ENCODE data around the gene RERE. TPM values are rescaled to one million over a fixed set of nuclear protein-coding genes. Genes with fewer than 3 reads are reported as not detected.

The RERE gene
- total RNA-seq, 2 donors from 2014 or later = 207 to 322 TPM

DNA sequence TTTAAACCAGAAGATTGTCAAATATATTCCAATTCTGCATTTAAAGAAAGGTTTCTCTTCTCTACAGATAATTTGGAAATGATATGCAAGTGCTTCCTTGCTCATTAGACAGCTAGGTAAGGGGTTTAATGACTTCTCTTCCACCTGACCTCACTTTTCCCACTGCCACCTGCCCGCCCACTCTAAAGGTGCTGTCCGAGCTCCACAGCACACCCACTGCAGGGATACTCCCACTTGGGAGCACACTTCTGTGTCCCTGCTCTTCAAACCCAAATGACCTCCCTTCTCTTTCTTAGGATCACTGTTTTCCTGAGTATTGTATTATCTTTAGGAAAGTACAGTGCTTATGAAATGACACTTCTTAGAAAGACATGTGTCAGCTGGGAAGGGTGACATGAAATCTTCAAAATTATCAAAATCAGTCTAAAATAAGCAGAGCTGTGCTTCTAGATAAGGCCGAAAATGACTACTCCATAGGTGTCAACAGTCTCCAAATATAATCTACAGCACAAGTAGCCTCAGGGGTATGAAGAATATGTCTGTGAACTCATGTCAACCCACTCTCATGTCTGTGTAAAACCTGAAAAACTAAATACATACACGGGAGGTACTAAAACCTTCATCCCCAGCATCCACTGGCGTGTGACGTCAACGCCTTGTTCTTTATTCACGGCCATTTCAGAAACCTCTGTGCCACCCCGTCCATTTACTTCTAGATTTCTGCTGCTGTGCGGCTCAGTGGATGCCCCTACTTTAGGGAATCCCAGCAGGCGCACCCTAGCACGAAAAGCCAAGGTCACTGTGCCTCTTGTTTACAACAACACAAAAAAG is 428.5 kb downstream of the RERE start:
- WGBS = 91% methylated on average over 12 of the region's 12 CpGs
- DNase-seq (ENCODE audit: low spot score) = no peak
- intact Hi-C loops (cut with DNase I) = no loop called here
- no peak overlapping the region for H3K27ac ChIP-seq
- peaks cover 16% of the 10 kb centered on the region for H3K4me1 ChIP-seq (replicated peaks)
- H3K4me3 ChIP-seq = no peak overlapping the region
- TF ChIP-seq, protein P1, sequence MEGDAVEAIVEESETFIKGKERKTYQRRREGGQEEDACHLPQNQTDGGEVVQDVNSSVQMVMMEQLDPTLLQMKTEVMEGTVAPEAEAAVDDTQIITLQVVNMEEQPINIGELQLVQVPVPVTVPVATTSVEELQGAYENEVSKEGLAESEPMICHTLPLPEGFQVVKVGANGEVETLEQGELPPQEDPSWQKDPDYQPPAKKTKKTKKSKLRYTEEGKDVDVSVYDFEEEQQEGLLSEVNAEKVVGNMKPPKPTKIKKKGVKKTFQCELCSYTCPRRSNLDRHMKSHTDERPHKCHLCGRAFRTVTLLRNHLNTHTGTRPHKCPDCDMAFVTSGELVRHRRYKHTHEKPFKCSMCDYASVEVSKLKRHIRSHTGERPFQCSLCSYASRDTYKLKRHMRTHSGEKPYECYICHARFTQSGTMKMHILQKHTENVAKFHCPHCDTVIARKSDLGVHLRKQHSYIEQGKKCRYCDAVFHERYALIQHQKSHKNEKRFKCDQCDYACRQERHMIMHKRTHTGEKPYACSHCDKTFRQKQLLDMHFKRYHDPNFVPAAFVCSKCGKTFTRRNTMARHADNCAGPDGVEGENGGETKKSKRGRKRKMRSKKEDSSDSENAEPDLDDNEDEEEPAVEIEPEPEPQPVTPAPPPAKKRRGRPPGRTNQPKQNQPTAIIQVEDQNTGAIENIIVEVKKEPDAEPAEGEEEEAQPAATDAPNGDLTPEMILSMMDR (IDR thresholded peaks at IDR 0.05) = no peak
- TF ChIP-seq POLR2AphosphoS5 (IDR thresholded peaks at IDR 0.05) (no peak), POLR2A (IDR thresholded peaks at IDR 0.05) (no peak)
- H3K9me3 ChIP-seq = no peaks in the 10 kb centered on the region
- no peaks in the 10 kb centered on the region for H3K36me3 ChIP-seq
- H3K27me3 ChIP-seq (replicated peaks; ENCODE audit: insufficient read depth) = no peaks in the 10 kb centered on the region

DNA sequence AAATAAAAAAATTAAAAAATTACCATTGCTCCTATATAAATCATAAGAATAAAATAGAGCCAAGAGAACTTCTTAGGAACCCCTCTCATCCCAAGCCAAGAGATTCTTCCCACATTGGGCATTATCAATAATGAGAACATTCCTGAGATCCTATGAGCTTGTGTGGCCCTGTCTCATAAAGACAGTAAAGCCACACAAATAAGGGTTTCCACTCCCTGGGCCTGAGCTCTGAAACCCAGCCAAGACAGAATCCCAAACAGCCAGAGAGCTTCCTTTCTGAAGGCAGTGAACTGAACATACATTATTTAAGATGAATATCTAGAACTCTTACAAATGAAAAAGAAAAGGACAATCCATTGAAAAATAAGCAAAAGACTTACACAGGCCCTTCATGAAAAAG is 431.2 kb downstream of the RERE start:
- intact Hi-C loops (cut with DNase I) = no loop called here
- no peak overlapping the region for H3K4me3 ChIP-seq
- DNase-seq (ENCODE audit: low spot score) = no peak
- no peaks in the 10 kb centered on the region for H3K36me3 ChIP-seq
- TF ChIP-seq POLR2AphosphoS5 (IDR thresholded peaks at IDR 0.05) (no peak), POLR2A (IDR thresholded peaks at IDR 0.05) (no peak)
- TF ChIP-seq, protein P1 (IDR thresholded peaks at IDR 0.05) = no peak
- no peak overlapping the region for H3K27ac ChIP-seq
- H3K9me3 ChIP-seq = no peaks in the 10 kb centered on the region
- H3K4me1 ChIP-seq (replicated peaks) = peaks cover 16% of the 10 kb centered on the region
- H3K27me3 ChIP-seq (replicated peaks; ENCODE audit: insufficient read depth) = no peaks in the 10 kb centered on the region

DNA sequence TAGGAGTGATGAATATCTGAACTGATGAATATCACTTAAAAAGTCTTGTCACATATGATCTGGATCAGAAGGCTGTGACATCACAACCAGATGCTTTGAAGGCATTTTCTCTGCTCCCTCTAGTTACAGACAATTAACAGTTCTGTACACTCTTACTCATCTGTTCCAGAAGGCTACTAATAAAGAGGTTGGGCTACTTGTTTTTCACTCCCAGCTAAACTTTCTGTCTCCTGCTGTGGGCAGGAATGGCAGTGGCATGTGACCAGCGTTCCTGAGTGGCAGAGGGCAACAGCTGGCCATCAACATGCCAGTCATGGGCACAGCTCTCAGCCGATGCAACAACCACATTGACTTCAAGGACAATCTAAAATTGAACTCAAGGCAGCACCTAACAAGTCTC is 432.9 kb downstream of the RERE start:
- intact Hi-C loops (cut with DNase I) = no loop called here
- no peaks in the 10 kb centered on the region for H3K36me3 ChIP-seq
- H3K27ac ChIP-seq = no peak overlapping the region
- WGBS = 79% methylated on average over 2 of the region's 2 CpGs
- DNase-seq (ENCODE audit: low spot score) = no peak
- H3K9me3 ChIP-seq = no peaks in the 10 kb centered on the region
- H3K4me1 ChIP-seq (replicated peaks) = peaks cover 26% of the 10 kb centered on the region
- H3K27me3 ChIP-seq (replicated peaks; ENCODE audit: insufficient read depth) = no peaks in the 10 kb centered on the region
- TF ChIP-seq POLR2AphosphoS5 (IDR thresholded peaks at IDR 0.05) (no peak), POLR2A (IDR thresholded peaks at IDR 0.05) (no peak)
- TF ChIP-seq, protein P1 (IDR thresholded peaks at IDR 0.05) = no peak
- no peak overlapping the region for H3K4me3 ChIP-seq

DNA sequence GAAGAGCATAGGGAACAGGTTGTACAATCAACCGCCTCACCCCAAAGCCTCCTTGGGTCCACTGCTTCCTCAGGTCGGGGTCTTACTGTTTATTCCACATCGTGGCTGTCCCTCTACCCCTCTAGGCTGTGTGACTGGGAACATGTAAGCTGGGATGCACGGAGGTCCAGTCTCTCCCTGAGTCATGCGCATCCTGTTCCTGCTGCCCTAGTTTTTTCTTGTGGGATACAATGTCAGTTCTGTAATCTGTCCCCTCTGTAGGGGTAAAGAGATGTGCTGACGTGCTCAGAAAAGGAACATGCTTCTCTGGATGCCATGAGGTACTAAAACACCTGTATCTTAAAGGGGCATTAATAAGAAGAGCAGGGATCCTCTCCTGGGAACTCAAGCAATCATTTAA is 433.4 kb downstream of the RERE start:
- no peak for DNase-seq (ENCODE audit: low spot score)
- intact Hi-C loops (cut with DNase I) = no loop called here

More for the DNA sequence above, 433.4 kb downstream of the RERE start:
- Histone ChIP-seq H3K4me1 (replicated peaks) (peaks cover 31% of the 10 kb centered on the region), H3K27me3 (replicated peaks; ENCODE audit: insufficient read depth) (no peaks in the 10 kb centered on the region), H3K4me3 (no peak overlapping the region), H3K9me3 (no peaks in the 10 kb centered on the region), H3K36me3 (no peaks in the 10 kb centered on the region), H3K27ac (no peak overlapping the region)
- TF ChIP-seq POLR2AphosphoS5 (IDR thresholded peaks at IDR 0.05) (no peak), POLR2A (IDR thresholded peaks at IDR 0.05) (no peak)
- TF ChIP-seq, protein P1 (IDR thresholded peaks at IDR 0.05) = no peak
- WGBS = 61% methylated on average over 6 of the region's 6 CpGs
